ENCODE data around the gene SLC22A3. TPM values are rescaled to one million over a fixed set of nuclear protein-coding genes. Genes with fewer than 3 reads are reported as not detected.

SLC22A3 gene
- total RNA-seq, 2 experiments from 2014 or later: not detected

DNA sequence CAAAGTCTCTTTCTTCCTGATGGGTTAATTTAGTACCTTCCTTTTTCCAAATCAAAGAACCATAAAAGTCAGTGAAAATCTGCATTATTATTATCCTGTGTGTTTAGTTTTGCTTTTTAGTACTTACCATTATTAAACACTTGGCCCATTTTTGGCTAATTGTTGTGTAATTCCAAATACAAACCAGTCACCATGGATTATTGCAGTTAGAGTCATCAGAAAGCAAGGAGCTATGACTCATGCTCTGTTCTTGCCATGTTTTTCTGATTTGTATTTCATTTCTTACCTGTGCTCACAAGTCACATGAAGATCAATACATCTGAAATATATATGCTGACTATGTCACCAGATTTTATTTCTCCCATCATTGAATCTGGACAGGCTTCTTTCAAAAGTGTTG lies 31.3 kb downstream of the SLC22A3 start:
- no peak for DNase-seq
- Mint-ChIP-seq H3K27me3 (peaks cover 16% of the 10 kb centered on the region), H3K4me3 (no peak overlapping the region), H3K36me3 (ENCODE audit: low read depth) (no peaks in the 10 kb centered on the region), H3K27ac (no peak overlapping the region), H3K4me1 (ENCODE audit: low read depth) (no peaks in the 10 kb centered on the region), H3K9me3 (peaks cover 8% of the 10 kb centered on the region)
- no peak for ATAC-seq
- TF ChIP-seq CTCF (IDR thresholded peaks at IDR 0.05): no peak
- ChIA-PET POLR2A (no interaction called here), CTCF (no interaction called here)
- intact Hi-C loops (cut with micrococcal nuclease): no loop called here

DNA sequence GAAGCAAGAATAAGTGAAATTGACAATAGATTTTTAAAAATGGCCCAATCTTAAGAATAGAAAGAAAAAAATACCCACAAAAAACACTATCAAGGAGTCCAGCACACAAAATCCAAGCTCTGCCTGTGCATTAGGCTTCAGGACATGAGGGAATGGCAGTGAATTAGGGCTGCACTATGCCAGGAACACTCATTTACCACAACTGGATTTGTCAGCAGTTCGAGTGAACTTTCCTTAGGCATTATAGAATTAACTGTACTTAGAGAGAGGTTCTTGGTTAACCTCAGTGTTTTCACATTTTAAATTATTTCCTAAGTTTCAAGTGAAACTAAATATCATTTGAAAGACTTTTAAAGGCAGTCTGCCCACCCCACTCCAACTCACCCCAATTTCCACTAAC lies 34.8 kb downstream of the SLC22A3 start:
- H3K9me3 Mint-ChIP-seq: peaks cover 8% of the 10 kb centered on the region
- no peak for TF ChIP-seq CTCF (IDR thresholded peaks at IDR 0.05)
- no peak overlapping the region for H3K27ac Mint-ChIP-seq
- peaks cover 11% of the 10 kb centered on the region for H3K27me3 Mint-ChIP-seq
- ATAC-seq (no peak), DNase-seq (no peak)
- ChIA-PET CTCF (no interaction called here), POLR2A (no interaction called here)
- no peaks in the 10 kb centered on the region for H3K36me3 Mint-ChIP-seq (ENCODE audit: low read depth)
- intact Hi-C loops (cut with micrococcal nuclease): no loop called here
- H3K4me1 Mint-ChIP-seq (ENCODE audit: low read depth): no peaks in the 10 kb centered on the region
- H3K4me3 Mint-ChIP-seq: no peak overlapping the region

GRCh38 chr6:160386869-160387530 lies 38.8 kb downstream of the SLC22A3 start:
- peaks cover 8% of the 10 kb centered on the region for H3K9me3 Mint-ChIP-seq
- CTCF ChIA-PET: no interaction called here
- POLR2A ChIA-PET: no interaction called here
- peaks cover 8% of the 10 kb centered on the region for H3K27me3 Mint-ChIP-seq
- H3K27ac Mint-ChIP-seq: no peak overlapping the region
- H3K36me3 Mint-ChIP-seq (ENCODE audit: low read depth): no peaks in the 10 kb centered on the region
- no peak for TF ChIP-seq CTCF (IDR thresholded peaks at IDR 0.05)
- intact Hi-C loops (cut with micrococcal nuclease): no loop called here
- H3K4me1 Mint-ChIP-seq (ENCODE audit: low read depth): no peaks in the 10 kb centered on the region
- no peak overlapping the region for H3K4me3 Mint-ChIP-seq
- DNase-seq (no peak), ATAC-seq (no peak)

DNA sequence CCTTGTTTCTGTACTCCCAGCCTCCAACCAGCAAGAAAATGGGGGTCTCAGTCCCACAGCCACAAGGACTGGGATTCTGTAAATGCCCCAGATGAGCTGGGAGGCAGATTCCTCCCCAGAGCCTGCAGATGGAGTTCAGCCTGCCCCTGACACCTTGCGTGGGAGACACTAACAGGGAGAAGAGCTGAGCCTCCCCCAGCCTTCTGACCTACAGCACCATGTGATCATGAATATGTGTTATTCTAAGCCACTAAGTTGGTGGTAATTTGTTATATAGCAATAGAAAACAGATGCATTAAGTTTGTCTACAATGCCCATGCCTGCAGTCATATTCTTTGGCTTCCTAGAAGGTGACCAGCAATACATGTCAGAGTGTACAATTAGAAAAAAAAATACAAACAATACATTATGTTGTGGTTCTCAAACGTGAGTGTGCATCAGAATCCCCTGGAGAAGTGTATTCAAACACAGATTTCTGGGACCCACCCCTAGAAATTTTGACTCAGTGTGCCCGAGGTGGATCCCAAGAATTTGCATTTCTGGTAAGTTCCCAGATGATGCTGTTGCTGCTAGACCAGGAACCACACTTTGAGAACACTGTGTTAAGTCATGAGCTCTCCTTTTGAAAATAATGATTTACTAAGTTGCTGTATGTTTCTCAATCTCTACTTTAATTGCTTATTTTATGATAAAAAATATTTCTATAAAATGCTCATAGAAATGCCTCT lies 39.9 kb downstream of the SLC22A3 start:
- Mint-ChIP-seq H3K4me1 (ENCODE audit: low read depth) (no peaks in the 10 kb centered on the region), H3K27me3 (peaks cover 10% of the 10 kb centered on the region), H3K4me3 (no peak overlapping the region), H3K9me3 (peaks cover 2% of the 10 kb centered on the region), H3K36me3 (ENCODE audit: low read depth) (no peaks in the 10 kb centered on the region), H3K27ac (no peak overlapping the region)
- CTCF ChIA-PET: no interaction called here
- POLR2A ChIA-PET: no interaction called here
- DNase-seq (no peak), ATAC-seq (no peak)
- intact Hi-C loops (cut with micrococcal nuclease): no loop called here
- no peak for TF ChIP-seq CTCF (IDR thresholded peaks at IDR 0.05)

GRCh38 chr6:160388922-160389321 lies 40.7 kb downstream of the SLC22A3 start:
- TF ChIP-seq CTCF (IDR thresholded peaks at IDR 0.05): no peak
- Mint-ChIP-seq H3K36me3 (ENCODE audit: low read depth) (no peaks in the 10 kb centered on the region), H3K4me1 (ENCODE audit: low read depth) (no peaks in the 10 kb centered on the region), H3K9me3 (peaks cover 4% of the 10 kb centered on the region), H3K27me3 (peaks cover 16% of the 10 kb centered on the region), H3K4me3 (no peak overlapping the region), H3K27ac (no peak overlapping the region)
- ChIA-PET POLR2A (no interaction called here), CTCF (no interaction called here)
- no peak for DNase-seq
- ATAC-seq: no peak
- intact Hi-C loops (cut with micrococcal nuclease): no loop called here

All from activated CD8-positive, alpha-beta T cell treated with anti-CD3 and anti-CD28 coated beads for 36 hours (primary cell).